HG03280 (cell line): ENCODE measurements around the gene CEBPB.
"Not testable (repeated sequence)": the region's sequence is repeated elsewhere in the genome, so short reads cannot be mapped to it uniquely, and the experiment has no call there.

ENCODE experiments used
- ATAC-seq: cut with Tn5 transposase; IDR thresholded peaks from one replicate; pipeline ENCODE4 v1.9.1; 2021; ENCODE audit warnings: mild to moderate bottlenecking, moderate library complexity; ENCODE audit not compliant: unreplicated experiment

The CEBPB gene

GRCh38 chr20:50169329-50169823, 21.3 kb upstream of the CEBPB start:
- ATAC-seq: no peak

- ATAC-seq: no peak
Observed at GRCh38 chr20:50170549-50171220, 19.9 kb upstream of the CEBPB start.

GRCh38 chr20:50172347-50173013, 18.1 kb upstream of the CEBPB start:
- ATAC-seq: no peak

DNA sequence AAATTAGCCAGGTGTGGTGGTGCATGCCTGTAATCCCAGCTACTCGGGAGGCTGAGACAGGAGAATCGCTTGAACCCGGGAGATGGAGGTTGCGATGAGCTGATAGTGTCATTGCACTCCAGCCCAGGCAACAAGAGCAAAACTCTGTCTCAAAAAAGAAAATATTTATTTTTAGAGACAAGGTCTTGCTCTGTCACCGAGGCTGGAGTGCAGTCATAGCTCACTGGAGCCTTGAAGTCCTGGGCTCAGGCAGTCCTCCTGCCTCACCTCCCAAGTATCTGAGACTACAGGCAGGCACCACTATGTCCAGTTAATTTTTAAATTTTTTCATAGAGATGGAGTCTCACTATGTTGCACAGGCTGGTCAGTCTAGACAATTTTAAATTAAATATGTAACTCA, 16.2 kb upstream of the CEBPB start:
- no peak for ATAC-seq

GRCh38 chr20:50175938-50176933, 14.4 kb upstream of the CEBPB start:
- ATAC-seq: no peak

DNA sequence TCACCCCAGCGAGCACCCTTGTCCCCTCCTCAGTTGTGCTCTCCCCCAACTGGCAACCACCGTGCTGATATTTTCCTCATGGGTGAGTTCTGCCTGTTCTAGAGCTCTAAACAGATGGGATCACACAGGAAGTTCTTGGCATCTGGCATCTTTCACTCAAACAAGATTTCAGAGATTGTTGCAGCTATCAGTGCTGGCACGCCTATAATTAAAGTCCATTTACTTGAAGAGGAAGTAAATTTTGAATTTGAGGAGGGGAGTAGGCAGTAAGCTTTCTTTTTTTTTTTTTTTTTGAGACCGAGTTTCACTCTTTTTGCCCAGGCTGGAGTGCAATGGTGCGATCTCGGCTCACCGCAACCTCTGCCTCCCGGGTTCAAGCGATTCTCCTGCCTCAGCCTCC, 12.0 kb upstream of the CEBPB start:
- not testable (repeated sequence) for ATAC-seq

- no peak for ATAC-seq
Observed at GRCh38 chr20:50181344-50181743, 9.3 kb upstream of the CEBPB start.

DNA sequence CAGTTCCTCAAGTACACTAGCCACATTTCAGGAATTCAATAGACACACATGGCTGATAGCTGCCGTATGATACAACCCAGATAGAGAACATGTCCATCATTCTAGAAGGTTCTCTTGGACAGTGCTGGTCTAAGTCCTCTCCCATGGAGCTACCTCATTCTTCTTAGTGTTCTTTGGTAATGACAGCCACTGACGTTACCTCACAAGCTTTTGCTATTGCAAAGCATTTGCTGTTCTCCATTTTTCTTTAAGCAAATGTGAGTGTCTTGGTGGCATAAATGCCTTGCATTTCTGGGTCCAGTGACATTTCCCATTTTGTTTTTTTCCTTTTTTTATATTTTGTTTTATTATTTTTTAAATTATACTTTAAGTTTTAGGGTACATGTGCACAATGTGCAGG, 8.3 kb upstream of the CEBPB start:
- ATAC-seq: no peak

DNA sequence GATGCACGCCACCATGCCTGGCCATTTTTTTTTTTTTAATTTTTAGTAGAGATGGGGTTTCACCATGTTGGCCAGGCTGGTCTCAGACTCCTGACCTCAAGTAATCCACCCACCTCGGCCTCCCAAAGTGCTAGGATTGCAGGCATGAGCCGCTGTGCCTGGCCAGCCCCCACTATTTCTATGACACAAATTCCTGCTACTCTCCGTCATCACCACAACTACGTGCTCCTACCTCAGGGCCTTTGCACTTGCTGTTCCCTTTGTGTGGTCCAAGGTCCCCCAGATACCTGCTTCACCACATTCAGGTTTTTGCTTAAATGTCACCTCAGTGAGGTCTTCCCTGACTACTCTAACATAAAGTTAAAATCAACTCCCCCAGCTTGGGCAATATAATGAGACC, 5.2 kb upstream of the CEBPB start:
- no peak for ATAC-seq

DNA sequence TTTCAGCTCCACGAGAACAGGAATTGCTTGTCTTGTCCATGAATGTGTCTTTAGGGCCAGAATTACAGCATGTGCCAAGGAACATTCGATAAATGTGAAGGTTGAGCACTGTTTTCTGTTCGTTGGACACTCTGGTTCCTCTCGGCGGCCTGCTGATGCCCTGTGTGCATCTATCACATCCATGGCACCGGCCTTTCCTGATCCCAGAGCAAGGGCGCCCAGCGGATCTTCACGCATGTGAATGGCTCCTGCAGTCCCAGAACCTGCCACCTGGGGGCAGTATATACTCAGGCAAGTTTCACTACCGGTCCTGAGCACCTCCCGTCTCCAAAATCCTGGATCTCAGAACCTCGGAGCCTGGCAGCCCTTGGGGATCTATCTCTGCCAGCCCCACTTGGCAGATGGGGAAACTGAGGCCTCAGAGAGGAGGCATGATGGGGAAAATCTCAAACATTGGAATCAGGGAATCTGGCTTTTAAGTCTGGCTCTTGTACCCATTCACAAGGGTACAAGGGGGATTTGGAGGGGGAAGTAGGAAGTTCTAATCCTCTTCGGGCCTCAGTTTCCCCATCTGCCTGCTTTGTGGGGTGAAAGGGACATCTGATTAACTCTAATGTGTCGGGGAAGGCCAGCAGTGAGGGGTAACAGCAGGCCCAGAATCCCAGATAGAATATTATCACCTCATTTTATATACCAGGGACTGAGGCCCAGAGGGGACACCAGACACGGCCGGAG, 4.3 kb upstream of the CEBPB start:
- ATAC-seq: no peak

- ATAC-seq: no peak
Observed at GRCh38 chr20:50186987-50187402, 3.6 kb upstream of the CEBPB start.

GRCh38 chr20:50187403-50188051, 3.1 kb upstream of the CEBPB start:
- ATAC-seq: no peak

- ATAC-seq: no peak
Observed at GRCh38 chr20:50188287-50188688, 2.3 kb upstream of the CEBPB start.

DNA sequence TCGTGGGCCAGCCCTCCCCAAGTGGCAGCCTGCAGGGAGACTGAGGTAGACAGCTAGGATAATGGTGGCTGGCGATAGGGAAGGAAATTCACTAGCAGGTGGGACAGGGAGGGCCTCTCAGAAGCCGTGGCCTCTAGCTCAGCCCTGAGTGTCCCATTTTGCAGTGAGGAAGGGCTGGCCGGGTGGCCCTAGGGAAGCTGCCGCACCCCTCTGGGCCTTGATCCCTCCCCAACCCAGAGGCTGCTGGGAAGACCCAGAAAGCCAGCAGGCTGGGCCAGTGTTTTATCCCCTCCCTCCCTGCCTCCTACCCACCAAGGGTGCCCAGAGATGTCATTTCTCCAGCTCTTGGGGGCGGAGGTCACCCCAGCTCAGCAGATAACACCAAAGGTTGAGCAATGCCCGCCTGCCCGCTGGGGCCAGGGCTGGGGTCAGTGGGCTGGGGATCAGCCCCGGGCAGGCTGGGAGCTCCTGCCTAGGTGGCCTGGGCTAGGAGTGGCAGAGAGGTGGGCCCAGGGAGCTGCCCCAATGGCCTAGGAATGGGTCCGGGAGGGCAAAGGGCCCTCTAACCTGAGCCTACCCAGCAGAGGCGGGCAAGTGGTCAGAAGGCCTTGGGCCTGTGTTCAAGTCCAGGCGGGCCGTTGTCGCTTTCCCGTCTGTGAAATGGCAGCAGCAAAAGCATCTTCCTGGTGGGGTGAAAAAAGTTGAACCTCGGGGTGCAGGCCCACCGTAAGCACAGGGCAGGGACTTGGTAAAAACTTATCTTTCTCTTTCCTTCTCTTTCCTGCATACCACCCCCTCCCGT, 1.6 kb upstream of the CEBPB start:
- no peak for ATAC-seq

DNA sequence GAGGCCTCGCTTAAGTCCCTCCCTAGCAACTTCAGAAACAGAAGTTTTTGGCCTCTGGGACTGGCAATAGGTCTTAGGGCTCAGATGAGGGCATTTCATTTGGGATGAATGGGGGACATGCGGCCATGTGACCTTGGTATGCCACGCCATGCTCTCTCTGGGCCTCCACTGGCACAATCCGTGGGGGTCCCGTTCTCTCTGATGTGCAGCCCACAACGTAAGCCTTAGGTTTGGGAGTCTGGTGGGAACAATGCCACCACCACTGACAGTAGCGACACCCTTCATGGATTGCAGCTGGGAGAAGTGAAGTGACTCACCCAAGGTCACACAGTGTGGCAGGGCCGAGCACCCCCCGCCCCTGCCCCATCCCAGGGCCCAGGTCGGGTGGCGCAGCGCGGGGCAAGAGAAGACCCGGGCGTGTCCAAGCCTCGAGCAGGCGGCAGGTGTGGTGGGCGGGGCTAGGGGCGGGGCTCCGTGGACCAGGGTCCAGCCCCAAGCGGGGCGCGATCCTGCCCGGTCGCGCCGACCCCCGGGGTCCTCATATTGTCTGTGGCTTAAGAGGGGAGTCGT, 864 bp upstream of the CEBPB start:
- no peak for ATAC-seq

- peak; percentile 30 for ATAC-seq
Observed at GRCh38 chr20:50191065-50191543, 474 bp downstream of the CEBPB start.

DNA sequence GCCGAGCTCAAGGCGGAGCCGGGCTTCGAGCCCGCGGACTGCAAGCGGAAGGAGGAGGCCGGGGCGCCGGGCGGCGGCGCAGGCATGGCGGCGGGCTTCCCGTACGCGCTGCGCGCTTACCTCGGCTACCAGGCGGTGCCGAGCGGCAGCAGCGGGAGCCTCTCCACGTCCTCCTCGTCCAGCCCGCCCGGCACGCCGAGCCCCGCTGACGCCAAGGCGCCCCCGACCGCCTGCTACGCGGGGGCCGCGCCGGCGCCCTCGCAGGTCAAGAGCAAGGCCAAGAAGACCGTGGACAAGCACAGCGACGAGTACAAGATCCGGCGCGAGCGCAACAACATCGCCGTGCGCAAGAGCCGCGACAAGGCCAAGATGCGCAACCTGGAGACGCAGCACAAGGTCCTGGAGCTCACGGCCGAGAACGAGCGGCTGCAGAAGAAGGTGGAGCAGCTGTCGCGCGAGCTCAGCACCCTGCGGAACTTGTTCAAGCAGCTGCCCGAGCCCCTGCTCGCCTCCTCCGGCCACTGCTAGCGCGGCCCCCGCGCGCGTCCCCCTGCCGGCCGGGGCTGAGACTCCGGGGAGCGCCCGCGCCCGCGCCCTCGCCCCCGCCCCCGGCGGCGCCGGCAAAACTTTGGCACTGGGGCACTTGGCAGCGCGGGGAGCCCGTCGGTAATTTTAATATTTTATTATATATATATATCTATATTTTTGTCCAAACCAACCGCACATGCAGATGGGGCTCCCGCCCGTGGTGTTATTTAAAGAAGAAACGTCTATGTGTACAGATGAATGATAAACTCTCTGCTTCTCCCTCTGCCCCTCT, 1.1 kb downstream of the CEBPB start:
- ATAC-seq: peak; percentile 26
